CD14-positive monocyte (primary cell): ENCODE measurements around the gene PPP1R1B. TPM values are rescaled to one million over a fixed set of nuclear protein-coding genes. Genes with fewer than 3 reads are reported as not detected.

Source experiments
- DNase-seq, 3 donors: peaks; one replicate each; pipeline ENCODE4 v3.0.0-alpha.2; 2011 to 2022
- H2AFZ ChIP-seq: 2 replicates; pipeline ENCODE4 v1.6.0; 2012; ENCODE audit warnings: mild to moderate bottlenecking, low read depth, low read length, inconsistent platforms; ENCODE audit not compliant: insufficient read depth, poor library complexity, severe bottlenecking
- H3K27ac ChIP-seq, 2 donors: 1 replicate in 1 of 2; 2 replicates in 1 of 2; pipeline ENCODE4 v1.5.1; 2012 to 2013; ENCODE audit warnings: low read length in 2 of 2, control low read depth in 1 of 2, inconsistent platforms in 1 of 2, low read depth in 1 of 2, mild to moderate bottlenecking in 1 of 2
- H3K27me3 ChIP-seq, 2 donors: one replicate each; pipeline versions ENCODE4 v1.6.0 to v1.6.1; 2011 to 2013; ENCODE audit warnings: low read length in 2 of 2; ENCODE audit not compliant: control insufficient read depth in 2 of 2, insufficient read depth in 2 of 2
- H3K36me3 ChIP-seq, 2 donors: replicated peaks in 1 of 2; 1 replicate in 1 of 2; 2 replicates in 1 of 2; pipeline versions ENCODE4 v1.5.1 to v1.6.1; 2012 to 2013; ENCODE audit warnings: low read length in 2 of 2, control low read depth in 1 of 2, inconsistent platforms in 1 of 2, mild to moderate bottlenecking in 1 of 2; ENCODE audit not compliant: insufficient read depth in 2 of 2, control insufficient read depth in 1 of 2
- H3K4me1 ChIP-seq, 2 donors: 1 replicate in 1 of 2; 2 replicates in 1 of 2; pipeline versions ENCODE4 v1.5.1 to v1.6.1; 2012 to 2013; ENCODE audit warnings: low read length in 2 of 2, control low read depth in 1 of 2, inconsistent platforms in 1 of 2, mild to moderate bottlenecking in 1 of 2, moderate library complexity in 1 of 2; ENCODE audit not compliant: insufficient read depth in 2 of 2, control insufficient read depth in 1 of 2
- H3K4me2 ChIP-seq: replicated peaks from 2 replicates; pipeline ENCODE3; 2012; ENCODE audit warnings: low read length, moderate library complexity, mild to moderate bottlenecking; ENCODE audit not compliant: poor library complexity, severe bottlenecking; ENCODE audit errors: extremely low read depth
- H3K4me3 ChIP-seq, 3 experiments: fragments of 200-600 bp in 1 of 3; sonication (generic) in 1 of 3; replicated peaks in 1 of 3; 1 replicate in 2 of 3; 2 replicates in 1 of 3; pipeline ENCODE4 v1.5.1; 2011 to 2013; ENCODE audit warnings: low read length in 3 of 3, mild to moderate bottlenecking in 3 of 3, control low read depth in 2 of 3, low read depth in 2 of 3, inconsistent platforms in 1 of 3, moderate library complexity in 1 of 3
- H3K79me2 ChIP-seq: 2 replicates; pipeline ENCODE4 v1.6.0; 2012; ENCODE audit warnings: mild to moderate bottlenecking, control low read depth, inconsistent platforms, low read length, moderate library complexity; ENCODE audit not compliant: insufficient read depth
- H3K9ac ChIP-seq: 2 replicates; pipeline ENCODE4 v1.6.0; 2017; ENCODE audit warnings: low read length, mild to moderate bottlenecking; ENCODE audit not compliant: insufficient read depth, poor library complexity, severe bottlenecking
- H3K9me3 ChIP-seq, 2 donors: replicated peaks in 1 of 2; 1 replicate in 1 of 2; 2 replicates in 1 of 2; pipeline versions ENCODE4 v1.5.1 to v1.6.1; 2012 to 2013; ENCODE audit warnings: low read length in 2 of 2, control low read depth in 1 of 2; ENCODE audit not compliant: control insufficient read depth in 1 of 2, insufficient read depth in 1 of 2
- H4K20me1 ChIP-seq: 2 replicates; pipeline ENCODE4 v1.6.0; 2012; ENCODE audit warnings: mild to moderate bottlenecking, low read length, control low read depth, moderate library complexity; ENCODE audit not compliant: insufficient read depth
- H3K27ac Mint-ChIP-seq, 7 donors: one replicate each; pipeline ENCODE4 v1.8.0; 2020; ENCODE audit warnings: mild to moderate bottlenecking in 7 of 7, mixed read lengths in 7 of 7, moderate library complexity in 6 of 7, inconsistent platforms in 2 of 7
- H3K27me3 Mint-ChIP-seq, 3 donors: one replicate each; pipeline ENCODE4 v1.8.0; 2021 to 2022; ENCODE audit warnings: low read depth in 3 of 3, mild to moderate bottlenecking in 3 of 3, mixed read lengths in 3 of 3, moderate library complexity in 3 of 3, inconsistent platforms in 1 of 3
- H3K36me3 Mint-ChIP-seq, 2 donors: one replicate each; pipeline ENCODE4 v1.8.0; 2020; ENCODE audit warnings: mixed read lengths in 2 of 2, inconsistent platforms in 1 of 2, mild to moderate bottlenecking in 1 of 2
- H3K4me1 Mint-ChIP-seq: one replicate; pipeline ENCODE4 v1.8.0; 2020; ENCODE audit warnings: mild to moderate bottlenecking, mixed read lengths
- H3K4me3 Mint-ChIP-seq, 2 donors: one replicate each; pipeline ENCODE4 v1.8.0; 2020; ENCODE audit warnings: mild to moderate bottlenecking in 2 of 2, mixed read lengths in 2 of 2, moderate library complexity in 1 of 2
- H3K9me3 Mint-ChIP-seq, 7 donors: one replicate each; pipeline ENCODE4 v1.8.0; 2020 to 2022; ENCODE audit warnings: mixed read lengths in 7 of 7, mild to moderate bottlenecking in 6 of 7, moderate library complexity in 6 of 7, inconsistent platforms in 2 of 7
- CTCF ChIP-seq: fragments of 200-600 bp; IDR thresholded peaks from one replicate; pipeline ENCODE4 v1.8.0; 2022; ENCODE audit warnings: antibody characterized with exemption, mild to moderate bottlenecking
- WGBS: methylation state at CpG from one replicate; pipeline ENCODE4 v1.1.5; 2013; ENCODE audit warnings: missing lambda C conversion rate; ENCODE audit not compliant: insufficient coverage; 5-methylcytosine and 5-hydroxymethylcytosine counted together
- intact Hi-C, 2 donors: fragments of 100-400 bp; cut with micrococcal nuclease; formaldehyde crosslinking; loops; one replicate each; pipeline versions ENCODE4 v1.15.0 to v1.15.1; 2023
- polyA plus RNA-seq, 3 donors: library from polyadenylated mRNA; depleted of rRNA in 1 of 3; unstranded in 2 of 3; stranded (reverse) in 1 of 3; fragments of 300-500 nt in 2 of 3; fragments of >200 nt in 1 of 3; fragmentation: Illumina TruSeq in 2 of 3; gene quantifications; 1 replicate in 2 of 3; 2 replicates in 1 of 3; pipeline ENCODE4 v1.2.3, GENCODE V29; 2012 to 2021

The PPP1R1B gene
- polyA plus RNA-seq, 3 donors = 0.05 TPM; not detected in 2

GRCh38 chr17:39643271-39643670 is 16.5 kb downstream of the PPP1R1B start:
- peaks cover 16 to 31% of the 10 kb centered on the region in 2 donors for H3K36me3 Mint-ChIP-seq
- peaks cover 0 to 1% (median 0%) of the 10 kb centered on the region in 7 donors for H3K9me3 Mint-ChIP-seq
- H3K27ac Mint-ChIP-seq = peak overlapping the region in 3 of 7 donors; percentile 8 to 78 (median 52)
- DNase-seq = peak in 1 of 3 donors; percentile 27
- H3K27me3 ChIP-seq = no peaks in the 10 kb centered on the region
- 90% methylated on average over 2 of the region's 4 CpGs for WGBS
- no peak overlapping the region for H3K27ac ChIP-seq
- peaks cover 97% of the 10 kb centered on the region for H4K20me1 ChIP-seq
- H2AFZ ChIP-seq = no peak overlapping the region
- H3K79me2 ChIP-seq = peaks cover 95% of the 10 kb centered on the region
- no peak overlapping the region for H3K9ac ChIP-seq
- TF ChIP-seq CTCF = no peak
- peak overlapping the region in 1 of 2 donors; percentile 79 for H3K4me3 Mint-ChIP-seq
- peaks cover 44 to 54% of the 10 kb centered on the region in 2 donors for H3K4me1 ChIP-seq
- intact Hi-C loops = no loop called here
- H3K4me1 Mint-ChIP-seq = peaks cover 54% of the 10 kb centered on the region
- peak overlapping the region; percentile 27 for H3K4me2 ChIP-seq
- peaks cover 0 to 10% of the 10 kb centered on the region in 2 donors for H3K36me3 ChIP-seq
- no peak overlapping the region for H3K4me3 ChIP-seq
- H3K9me3 ChIP-seq = no peaks in the 10 kb centered on the region
- H3K27me3 Mint-ChIP-seq = peaks cover 0 to 2% (median 0%) of the 10 kb centered on the region in 3 donors

- Histone ChIP-seq H3K9ac (no peak overlapping the region), H3K4me3 (no peak overlapping the region), H3K79me2 (peaks cover 71% of the 10 kb centered on the region), H3K27me3 (no peaks in the 10 kb centered on the region), H3K4me1 (peaks cover 13 to 15% of the 10 kb centered on the region in 2 donors), H3K9me3 (no peaks in the 10 kb centered on the region), H4K20me1 (peaks cover 99% of the 10 kb centered on the region), H3K4me2 (no peak overlapping the region), H2AFZ (no peak overlapping the region), H3K36me3 (peaks cover 0 to 17% of the 10 kb centered on the region in 2 donors), H3K27ac (no peak overlapping the region)
- Mint-ChIP-seq H3K27me3 (peaks cover 0 to 2% (median 2%) of the 10 kb centered on the region in 3 donors), H3K9me3 (peaks cover 0 to 1% (median 0%) of the 10 kb centered on the region in 7 donors), H3K4me1 (peaks cover 34% of the 10 kb centered on the region), H3K4me3 (no peak overlapping the region), H3K36me3 (peaks cover 29 to 32% of the 10 kb centered on the region in 2 donors), H3K27ac (no peak overlapping the region)
- intact Hi-C loops = no loop called here
- no peak for DNase-seq
- 85% methylated on average over 3 of the region's 5 CpGs for WGBS
- TF ChIP-seq CTCF = no peak
Measured at GRCh38 chr17:39647256-39647655, 20.5 kb downstream of the PPP1R1B start.
